ENCODE data around the gene ISG20. TPM values are rescaled to one million over a fixed set of nuclear protein-coding genes. Genes with fewer than 3 reads are reported as not detected.

Gene ISG20
- total RNA-seq, 1 experiment from 2014 or later = 12.5 TPM

DNA sequence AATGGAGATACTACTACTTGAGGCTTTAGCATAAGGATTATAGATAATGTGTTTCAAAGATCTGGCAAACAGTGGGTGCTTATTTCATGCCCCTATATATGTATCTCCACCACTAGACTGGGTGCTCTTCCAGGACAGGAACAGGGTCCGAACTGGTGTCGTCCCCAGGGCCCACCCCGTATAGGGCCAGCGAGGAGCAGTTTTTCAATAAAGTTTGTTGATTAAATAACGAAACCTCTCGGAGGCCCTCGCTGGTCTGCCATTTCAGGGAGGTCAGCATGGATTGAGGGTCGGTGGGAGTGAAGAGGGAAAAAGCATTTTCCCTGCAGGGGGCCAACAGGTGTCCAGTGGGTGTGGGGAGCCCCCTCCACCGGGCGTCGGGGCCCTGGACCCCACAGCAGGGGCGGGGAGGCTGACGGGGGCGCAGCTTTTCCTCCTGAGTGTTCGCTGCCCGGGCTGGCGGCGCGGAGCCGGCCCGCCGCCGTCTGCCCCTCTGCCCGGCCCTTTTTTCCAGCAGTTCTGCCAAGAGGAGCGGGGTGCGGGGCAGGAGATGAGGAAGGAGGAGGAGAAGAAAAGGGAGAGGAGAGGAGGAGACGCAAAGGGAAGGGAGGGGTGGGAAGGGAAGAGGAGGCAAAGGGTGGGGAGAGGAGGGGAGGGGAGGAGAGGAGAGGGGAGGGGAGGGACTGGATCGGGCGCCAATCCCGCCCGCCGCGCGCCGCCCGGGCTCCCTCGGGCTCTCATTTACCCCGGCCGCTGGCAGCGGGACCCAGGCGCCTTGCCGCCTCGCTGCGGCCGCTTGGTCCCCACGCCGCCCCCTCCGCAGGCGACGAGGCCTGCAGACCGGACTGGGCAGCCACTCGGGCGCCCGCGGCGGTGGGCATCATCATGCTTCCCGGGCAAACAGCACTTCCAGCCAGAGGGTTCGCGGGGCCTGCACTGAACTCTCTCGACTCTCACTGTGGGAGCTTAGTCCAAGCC is 66.3 kb downstream of the ISG20 start:
- in situ Hi-C loops (cut with HindIII; ENCODE audit: low sequenced_read_pairs) = no loop called here
- DNase-seq (ENCODE audit: low spot score) = peak; percentile 7

DNA sequence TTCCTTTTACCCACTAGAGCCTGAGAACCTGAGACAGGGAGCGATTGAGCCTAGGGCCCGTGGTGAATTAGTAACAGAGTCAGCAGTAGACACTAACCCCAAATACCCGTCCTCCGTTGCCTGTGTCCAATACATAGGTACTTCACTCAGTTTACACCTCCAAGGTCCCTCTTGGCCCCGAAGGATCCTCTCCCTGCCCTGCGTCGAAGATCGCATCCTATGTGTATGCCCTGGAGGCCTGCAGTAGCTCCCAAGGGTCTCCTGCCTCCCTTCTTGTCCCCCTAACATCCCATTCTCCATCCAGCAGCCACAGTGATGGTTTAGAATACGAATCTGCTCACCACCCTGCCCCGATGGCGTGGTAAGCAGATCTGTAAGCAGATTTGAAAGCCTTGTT is 67.0 kb downstream of the ISG20 start:
- DNase-seq (ENCODE audit: low spot score) = no peak
- in situ Hi-C loops (cut with HindIII; ENCODE audit: low sequenced_read_pairs) = no loop called here

Other genes starting within 250 kb of the ISG20 start
- gene MRPL46, start 171.6 kb upstream of the ISG20 start, total RNA-seq (2014; rRNA removed; shearing (Covaris generic)) = 54.4 and 61.8 TPM in 2 replicates
- 63.9 and 88.1 TPM in 2 replicates for gene MRPS11, start 171.3 kb upstream of the ISG20 start, total RNA-seq (2014; rRNA removed; shearing (Covaris generic))
- gene DET1, start 92.3 kb upstream of the ISG20 start, total RNA-seq (2014; rRNA removed; shearing (Covaris generic)) = 2.1 and 4.2 TPM in 2 replicates
- gene AEN, start 17.7 kb upstream of the ISG20 start, total RNA-seq (2014; rRNA removed; shearing (Covaris generic)) = 112 and 148 TPM in 2 replicates
- 0.68 TPM in 1 of 2 replicates, not detected in the other for gene ACAN, start 164.4 kb downstream of the ISG20 start, total RNA-seq (2014; rRNA removed; shearing (Covaris generic))